Neural progenitor cell (in vitro differentiated cells): Measurements from ENCODE around the gene SLC46A2. TPM values are rescaled to one million over a fixed set of nuclear protein-coding genes. Genes with fewer than 3 reads are reported as not detected.

Source experiments
- DNase-seq: peaks from one replicate; pipeline ENCODE4 v3.0.0-alpha.2; 2016; ENCODE audit warnings: low spot score
- H2AFZ ChIP-seq: fragments of 200-600 bp; sonication (generic); replicated peaks from 2 replicates; pipeline ENCODE4 v1.6.1; 2016; ENCODE audit warnings: antibody characterized with exemption
- H3F3A ChIP-seq: fragments of 200-600 bp; sonication (generic); 2 replicates; pipeline ENCODE4 v1.6.1; 2016; ENCODE audit warnings: antibody characterized with exemption, low read depth
- H3K27ac ChIP-seq: fragments of 200-600 bp; sonication (generic); 2 replicates; pipeline ENCODE4 v1.5.1; 2016; ENCODE audit warnings: mild to moderate bottlenecking
- H3K27me3 ChIP-seq: fragments of 200-600 bp; sonication (generic); 2 replicates; pipeline ENCODE4 v1.6.1; 2016; ENCODE audit warnings: mild to moderate bottlenecking, moderate library complexity
- H3K36me3 ChIP-seq: fragments of 200-600 bp; sonication (generic); 2 replicates; pipeline ENCODE4 v1.5.1; 2016
- H3K4me1 ChIP-seq: fragments of 200-600 bp; sonication (generic); 2 replicates; pipeline ENCODE4 v1.6.1; 2016; ENCODE audit warnings: mixed run types
- H3K4me2 ChIP-seq: fragments of 200-600 bp; sonication (generic); 2 replicates; pipeline ENCODE4 v1.6.1; 2016
- H3K4me3 ChIP-seq: fragments of 200-600 bp; sonication (generic); 2 replicates; pipeline ENCODE4 v1.5.1; 2016
- H3K79me2 ChIP-seq: fragments of 200-600 bp; sonication (generic); 2 replicates; pipeline ENCODE4 v1.6.1; 2016; ENCODE audit warnings: low read depth
- H3K9ac ChIP-seq: fragments of 200-600 bp; sonication (generic); 2 replicates; pipeline ENCODE4 v1.6.1; 2016
- H3K9me3 ChIP-seq: fragments of 200-600 bp; sonication (generic); 2 replicates; pipeline ENCODE4 v1.5.1; 2016; ENCODE audit warnings: low read depth
- H4K20me1 ChIP-seq: fragments of 200-600 bp; sonication (generic); 2 replicates; pipeline ENCODE4 v1.6.1; 2016; ENCODE audit warnings: low read depth
- H3K27ac Mint-ChIP-seq: 3 replicates; pipeline ENCODE4 v1.8.0; 2021; ENCODE audit warnings: mixed read lengths
- H3K27me3 Mint-ChIP-seq: 2 replicates; pipeline ENCODE4 v1.8.0; 2022; ENCODE audit warnings: low read depth, mild to moderate bottlenecking, inconsistent platforms, moderate library complexity, mixed read lengths; ENCODE audit not compliant: insufficient read depth
- H3K36me3 Mint-ChIP-seq: 3 replicates; pipeline ENCODE4 v1.8.0; 2021; ENCODE audit warnings: mixed read lengths
- H3K4me1 Mint-ChIP-seq: 3 replicates; pipeline ENCODE4 v1.8.0; 2021; ENCODE audit warnings: mixed read lengths
- H3K4me3 Mint-ChIP-seq: 3 replicates; pipeline ENCODE4 v1.8.0; 2021; ENCODE audit warnings: mild to moderate bottlenecking, moderate library complexity, mixed read lengths
- H3K9me3 Mint-ChIP-seq: 3 replicates; pipeline ENCODE4 v1.8.0; 2020; ENCODE audit warnings: mixed read lengths
- CTCF ChIP-seq: fragments of 200-600 bp; sonication (generic); IDR thresholded peaks from 2 replicates; pipeline ENCODE4 v1.5.1; 2017; ENCODE audit warnings: antibody characterized with exemption, mild to moderate bottlenecking
- EZH2 ChIP-seq: fragments of 200-600 bp; sonication (generic); IDR thresholded peaks from 2 replicates; pipeline ENCODE4 v1.6.1; 2017; ENCODE audit warnings: antibody characterized with exemption, mild to moderate bottlenecking, moderate library complexity
- EZH2phosphoT487 ChIP-seq: fragments of 200-600 bp; sonication (generic); IDR thresholded peaks from 2 replicates; pipeline ENCODE4 v1.6.1; 2017; ENCODE audit warnings: antibody characterized with exemption
- total RNA-seq: library from RNA; depleted of rRNA; stranded (reverse); fragments of >200 nt; gene quantifications from 2 replicates; pipeline ENCODE4 v1.2.3, GENCODE V29; 2015; ENCODE audit warnings: low replicate concordance

The SLC46A2 gene
- total RNA-seq, 1 donor from 2014 or later: not detected

GRCh38 chr9:112842555-112842954 is 48.1 kb downstream of the SLC46A2 start:
- Histone ChIP-seq H3K4me2 (no peak overlapping the region), H3K79me2 (no peaks in the 10 kb centered on the region), H2AFZ (no peak overlapping the region), H3K9ac (no peak overlapping the region), H3F3A (no peaks in the 10 kb centered on the region), H3K4me1 (no peaks in the 10 kb centered on the region), H3K9me3 (no peaks in the 10 kb centered on the region), H3K27me3 (no peaks in the 10 kb centered on the region), H3K4me3 (no peak overlapping the region), H3K36me3 (no peaks in the 10 kb centered on the region), H4K20me1 (no peaks in the 10 kb centered on the region), H3K27ac (no peak overlapping the region)
- TF ChIP-seq EZH2 (no peak), EZH2phosphoT487 (no peak), CTCF (no peak)
- Mint-ChIP-seq H3K4me1 (no peaks in the 10 kb centered on the region), H3K9me3 (peaks cover 4% of the 10 kb centered on the region), H3K36me3 (peaks cover 28% of the 10 kb centered on the region), H3K27ac (no peak overlapping the region), H3K4me3 (no peak overlapping the region), H3K27me3 (no peaks in the 10 kb centered on the region)
- DNase-seq: no peak

GRCh38 chr9:112841261-112841660 is 49.4 kb downstream of the SLC46A2 start:
- no peak overlapping the region for H2AFZ ChIP-seq
- no peak overlapping the region for H3K9ac ChIP-seq
- H3K4me2 ChIP-seq: no peak overlapping the region
- no peaks in the 10 kb centered on the region for H3K27me3 ChIP-seq
- peaks cover 3% of the 10 kb centered on the region for H3K9me3 Mint-ChIP-seq
- H3K27ac Mint-ChIP-seq: no peak overlapping the region
- H3K36me3 Mint-ChIP-seq: peaks cover 30% of the 10 kb centered on the region
- DNase-seq: no peak
- H3F3A ChIP-seq: no peaks in the 10 kb centered on the region
- H3K79me2 ChIP-seq: no peaks in the 10 kb centered on the region
- peaks cover 4% of the 10 kb centered on the region for H3K4me1 ChIP-seq
- no peaks in the 10 kb centered on the region for H3K27me3 Mint-ChIP-seq
- no peak overlapping the region for H3K27ac ChIP-seq
- H3K9me3 ChIP-seq: no peaks in the 10 kb centered on the region
- TF ChIP-seq CTCF (no peak), EZH2phosphoT487 (no peak), EZH2 (no peak)
- H3K36me3 ChIP-seq: no peaks in the 10 kb centered on the region
- no peak overlapping the region for H3K4me3 ChIP-seq
- H3K4me3 Mint-ChIP-seq: no peak overlapping the region
- no peaks in the 10 kb centered on the region for H4K20me1 ChIP-seq
- no peaks in the 10 kb centered on the region for H3K4me1 Mint-ChIP-seq

GRCh38 chr9:112839331-112839730 is 51.3 kb downstream of the SLC46A2 start:
- H3K79me2 ChIP-seq: no peaks in the 10 kb centered on the region
- DNase-seq: no peak
- H3K9ac ChIP-seq: no peak overlapping the region
- Mint-ChIP-seq H3K27me3 (no peaks in the 10 kb centered on the region), H3K4me1 (no peaks in the 10 kb centered on the region), H3K27ac (no peak overlapping the region), H3K4me3 (no peak overlapping the region), H3K9me3 (no peaks in the 10 kb centered on the region), H3K36me3 (peaks cover 23% of the 10 kb centered on the region)
- H3K4me1 ChIP-seq: peaks cover 6% of the 10 kb centered on the region
- no peak overlapping the region for H2AFZ ChIP-seq
- H3K36me3 ChIP-seq: no peaks in the 10 kb centered on the region
- TF ChIP-seq CTCF (no peak), EZH2 (no peak), EZH2phosphoT487 (no peak)
- no peaks in the 10 kb centered on the region for H3K9me3 ChIP-seq
- no peaks in the 10 kb centered on the region for H4K20me1 ChIP-seq
- H3K27ac ChIP-seq: no peak overlapping the region
- no peak overlapping the region for H3K4me3 ChIP-seq
- H3K4me2 ChIP-seq: no peak overlapping the region
- H3K27me3 ChIP-seq: no peaks in the 10 kb centered on the region
- H3F3A ChIP-seq: no peaks in the 10 kb centered on the region

GRCh38 chr9:112838342-112838741 is 52.3 kb downstream of the SLC46A2 start:
- no peak overlapping the region for H3K27ac Mint-ChIP-seq
- Histone ChIP-seq H2AFZ (no peak overlapping the region), H3K27me3 (no peaks in the 10 kb centered on the region)

More at GRCh38 chr9:112838342-112838741, 52.3 kb downstream of the SLC46A2 start:
- H3F3A ChIP-seq: no peaks in the 10 kb centered on the region
- peaks cover 23% of the 10 kb centered on the region for H3K36me3 Mint-ChIP-seq
- no peak overlapping the region for H3K4me2 ChIP-seq
- H3K36me3 ChIP-seq: no peaks in the 10 kb centered on the region
- H4K20me1 ChIP-seq: no peaks in the 10 kb centered on the region
- H3K9ac ChIP-seq: no peak overlapping the region
- H3K4me1 Mint-ChIP-seq: no peaks in the 10 kb centered on the region
- no peaks in the 10 kb centered on the region for H3K9me3 Mint-ChIP-seq
- H3K4me1 ChIP-seq: peaks cover 6% of the 10 kb centered on the region
- DNase-seq: no peak
- no peaks in the 10 kb centered on the region for H3K27me3 Mint-ChIP-seq
- H3K4me3 Mint-ChIP-seq: no peak overlapping the region
- TF ChIP-seq EZH2phosphoT487 (no peak), CTCF (no peak), EZH2 (no peak)
- H3K4me3 ChIP-seq: no peak overlapping the region
- H3K27ac ChIP-seq: no peak overlapping the region
- no peaks in the 10 kb centered on the region for H3K9me3 ChIP-seq
- no peaks in the 10 kb centered on the region for H3K79me2 ChIP-seq
